Parathyroid adenoma (tissue), 2 donors: Measurements from ENCODE around the gene SLC17A5.
"Not testable (repeated sequence)": the region's sequence is repeated elsewhere in the genome, so short reads cannot be mapped to it uniquely, and the experiment has no call there.

Source experiments
- H2AFZ ChIP-seq: fragments of 300-600 bp; sonication (generic); one replicate; pipeline ENCODE4 v1.7.0; 2017; ENCODE audit warnings: antibody characterized with exemption, mild to moderate bottlenecking
- H3K27ac ChIP-seq: fragments of 300-600 bp; sonication (generic); one replicate; pipeline ENCODE4 v1.7.0; 2017
- H3K27me3 ChIP-seq: fragments of 300-600 bp; sonication (generic); one replicate; pipeline ENCODE4 v1.7.0; 2017; ENCODE audit warnings: low read length; ENCODE audit not compliant: control insufficient read depth, insufficient read depth
- H3K36me3 ChIP-seq: fragments of 300-600 bp; sonication (generic); one replicate; pipeline ENCODE4 v1.7.0; 2017; ENCODE audit warnings: low read length; ENCODE audit not compliant: control insufficient read depth, insufficient read depth
- H3K4me1 ChIP-seq: fragments of 300-600 bp; sonication (generic); one replicate; pipeline ENCODE4 v1.7.0; 2017; ENCODE audit warnings: control low read depth
- H3K4me2 ChIP-seq: fragments of 300-600 bp; sonication (generic); one replicate; pipeline ENCODE4 v1.7.0; 2017; ENCODE audit warnings: low read length
- H3K4me3 ChIP-seq: fragments of 300-600 bp; sonication (generic); one replicate; pipeline ENCODE4 v1.7.0; 2017; ENCODE audit warnings: low read depth, low read length
- H3K79me2 ChIP-seq: fragments of 300-600 bp; sonication (generic); one replicate; pipeline ENCODE4 v1.7.0; 2017; ENCODE audit warnings: control low read depth
- H3K9ac ChIP-seq: fragments of 300-600 bp; sonication (generic); one replicate; pipeline ENCODE4 v1.7.0; 2017; ENCODE audit warnings: mild to moderate bottlenecking
- H3K9me3 ChIP-seq: fragments of 300-600 bp; sonication (generic); one replicate; pipeline ENCODE4 v1.7.0; 2017; ENCODE audit warnings: low read length; ENCODE audit not compliant: control insufficient read depth
- CTCF ChIP-seq: fragments of 300-600 bp; sonication (generic); IDR thresholded peaks from one replicate; pipeline ENCODE4 v1.7.0; 2017; ENCODE audit warnings: antibody characterized with exemption, mild to moderate bottlenecking
- donor health status: primary hyperparathyroidism.

Gene SLC17A5

GRCh38 chr6:73556836-73557235 is 97.0 kb downstream of the SLC17A5 start:
- Histone ChIP-seq H3K27ac (no peak overlapping the region), H3K4me2 (no peak overlapping the region), H3K4me1 (peaks cover 15% of the 10 kb centered on the region), H2AFZ (peak overlapping the region; percentile 60), H3K9ac (no peak overlapping the region), H3K79me2 (no peaks in the 10 kb centered on the region), H3K27me3 (no peaks in the 10 kb centered on the region), H3K9me3 (no peaks in the 10 kb centered on the region), H3K36me3 (no peaks in the 10 kb centered on the region), H3K4me3 (no peak overlapping the region)
- TF ChIP-seq CTCF, result no peak

GRCh38 chr6:73555380-73555949 is 98.3 kb downstream of the SLC17A5 start:
- H3K9me3 ChIP-seq, H3K27ac ChIP-seq, H2AFZ ChIP-seq, H3K4me2 ChIP-seq, H3K79me2 ChIP-seq, H3K4me3 ChIP-seq, H3K36me3 ChIP-seq, H3K27me3 ChIP-seq, H3K9ac ChIP-seq: not testable (repeated sequence)
- H3K4me1 ChIP-seq, result peaks cover 11% of the 10 kb centered on the region

GRCh38 chr6:73551115-73551514 is 102.7 kb downstream of the SLC17A5 start:
- H3K4me3 ChIP-seq, H3K36me3 ChIP-seq, H3K79me2 ChIP-seq, H3K4me1 ChIP-seq, H3K9me3 ChIP-seq, H3K9ac ChIP-seq, H2AFZ ChIP-seq, H3K4me2 ChIP-seq, H3K27ac ChIP-seq, H3K27me3 ChIP-seq: not testable (repeated sequence)

- TF ChIP-seq CTCF, result no peak
- no peaks in the 10 kb centered on the region for H3K27me3 ChIP-seq
- no peak overlapping the region for H2AFZ ChIP-seq
- no peak overlapping the region for H3K4me2 ChIP-seq
- no peaks in the 10 kb centered on the region for H3K9me3 ChIP-seq
- H3K9ac ChIP-seq, result no peak overlapping the region
- no peak overlapping the region for H3K27ac ChIP-seq
- H3K36me3 ChIP-seq, result no peaks in the 10 kb centered on the region
- no peak overlapping the region for H3K4me3 ChIP-seq
- H3K4me1 ChIP-seq, result no peaks in the 10 kb centered on the region
- H3K79me2 ChIP-seq, result no peaks in the 10 kb centered on the region
Measured at GRCh38 chr6:73548458-73549446, 105.0 kb downstream of the SLC17A5 start.

GRCh38 chr6:73547036-73547435 is 106.8 kb downstream of the SLC17A5 start:
- Histone ChIP-seq H2AFZ (no peak overlapping the region), H3K4me1 (no peaks in the 10 kb centered on the region), H3K4me3 (no peak overlapping the region), H3K27ac (no peak overlapping the region), H3K9ac (no peak overlapping the region), H3K4me2 (no peak overlapping the region), H3K27me3 (no peaks in the 10 kb centered on the region), H3K36me3 (no peaks in the 10 kb centered on the region), H3K79me2 (no peaks in the 10 kb centered on the region), H3K9me3 (no peaks in the 10 kb centered on the region)
- TF ChIP-seq CTCF, result no peak
